ENCODE measurements around the gene FHL3. TPM values are rescaled to one million over a fixed set of nuclear protein-coding genes. Genes with fewer than 3 reads are reported as not detected.

FHL3 gene
- polyA plus RNA-seq, 1 of the 3 experiments (the other 2 are of a cell fraction): 6.8 TPM

DNA sequence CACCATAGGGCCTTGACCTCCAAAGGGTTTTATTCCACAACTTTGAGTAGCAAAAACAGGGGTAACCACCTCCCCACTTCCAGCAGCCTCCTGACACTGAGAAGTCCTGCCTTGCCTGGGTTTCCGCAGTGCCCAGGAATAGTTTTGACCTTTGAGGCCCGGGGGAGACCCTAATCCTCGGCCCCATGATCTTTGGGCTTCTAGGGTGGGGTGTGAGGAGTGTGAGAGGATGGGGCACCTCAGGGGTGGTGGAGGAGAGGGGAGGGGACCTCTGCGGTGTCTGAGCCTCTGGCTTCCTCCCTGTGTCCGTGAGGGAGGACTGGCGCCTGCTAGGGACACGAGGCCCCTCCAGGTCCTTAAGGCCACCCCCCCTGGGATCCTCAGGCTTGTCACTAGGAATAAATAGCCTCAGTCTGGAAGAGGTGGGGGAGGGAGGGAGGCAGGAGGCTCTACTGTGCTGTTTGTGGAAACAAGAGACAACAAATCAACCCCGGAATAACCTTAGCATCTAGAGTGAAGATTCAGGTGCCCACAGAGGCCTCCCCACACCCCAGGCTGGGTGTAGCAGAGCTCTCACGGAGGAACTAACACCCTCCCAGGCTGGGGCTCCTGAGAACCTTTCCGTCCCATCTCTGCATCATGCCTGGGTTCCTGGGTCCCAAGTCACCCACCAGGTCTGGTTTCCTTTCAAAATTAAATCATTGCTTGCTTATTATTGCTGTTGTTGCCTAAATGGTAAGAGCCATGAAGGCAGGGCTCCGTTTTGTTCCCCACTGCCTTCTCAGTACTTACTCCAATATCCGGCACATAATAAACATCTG, 904 bp upstream of the FHL3 start:
- H3K9ac ChIP-seq: no peak overlapping the region
- DNase-seq: no peak
- H3K4me3 ChIP-seq (ENCODE audit: low read depth in 2 of 2, low read length in 1 of 2): peak overlapping the region in 1 of 2 experiments; percentile 29; a peak in 1 of 4 replicates

DNA sequence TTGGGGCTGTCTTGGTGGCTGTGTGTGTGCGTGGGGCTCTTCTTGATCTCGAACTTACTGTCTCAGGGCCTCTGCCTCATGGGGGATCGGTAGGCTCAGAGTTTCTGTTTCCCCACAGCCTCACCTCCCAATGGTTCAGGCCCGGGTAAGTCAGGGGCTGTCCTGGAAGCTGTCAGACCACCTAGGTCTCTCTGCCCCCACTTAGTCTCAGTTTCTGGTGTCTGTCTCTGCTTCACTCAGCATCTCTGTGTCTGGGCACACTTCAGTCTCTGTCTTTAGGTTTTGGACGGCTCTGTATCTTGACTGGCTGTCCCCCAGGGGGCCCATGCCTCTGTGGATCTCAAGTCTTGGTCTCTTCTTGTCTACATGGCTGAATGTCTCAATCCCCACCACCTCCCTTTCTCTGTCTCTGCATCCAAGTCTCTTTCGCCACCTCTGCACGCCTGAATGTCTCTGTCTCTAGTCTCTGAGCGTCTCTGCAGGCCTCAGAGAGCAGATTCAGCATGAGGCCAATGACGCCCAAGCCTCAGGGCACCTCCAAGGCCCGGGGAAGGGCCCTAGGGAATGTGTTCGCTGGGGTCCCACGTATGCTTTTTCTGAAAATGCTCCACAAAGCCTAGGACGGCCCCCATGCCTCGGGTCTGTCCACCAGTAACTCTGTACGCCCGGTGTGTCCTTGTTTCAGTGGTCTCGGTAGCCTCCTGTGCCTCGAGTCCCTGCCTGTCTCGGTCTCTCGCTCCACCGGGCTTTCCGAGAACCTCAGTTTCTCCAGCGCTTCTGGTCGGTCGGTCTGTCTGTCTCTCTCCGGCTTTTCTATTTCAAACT, 818 bp downstream of the FHL3 start:
- Histone ChIP-seq H3K4me3 (ENCODE audit: low read depth in 2 of 2, low read length in 1 of 2) (peak overlapping the region; percentile 66 to 68), H4K20me1 (ENCODE audit: insufficient read depth) (no peaks in the 10 kb centered on the region), H3K27ac (ENCODE audit: low read depth in 2 of 2, low read length in 1 of 2) (peak overlapping the region in 1 of 2 experiments; percentile 48; a peak in 1 of 4 replicates), H3K36me3 (replicated peaks in 1 of 2; ENCODE audit: control insufficient read depth in 1 of 2, insufficient read depth in 2 of 2, low read length in 1 of 2) (no peaks in the 10 kb centered on the region), H3K27me3 (ENCODE audit: insufficient read depth) (no peaks in the 10 kb centered on the region), H3K4me1 (ENCODE audit: control insufficient read depth in 1 of 2, insufficient read depth in 2 of 2, low read depth in 1 of 2, low read length in 1 of 2) (peaks cover 34 to 40% of the 10 kb centered on the region in 2 experiments), H3K4me2 (peak overlapping the region; percentile 98), H3K79me2 (ENCODE audit: insufficient read depth) (peaks cover 40% of the 10 kb centered on the region), H3K9me2 (no peaks in the 10 kb centered on the region), H3F3A (replicated peaks; ENCODE audit: insufficient read depth) (peaks cover 24% of the 10 kb centered on the region), H3K9me3 (no peaks in the 10 kb centered on the region), H2AFZ (ENCODE audit: low read depth) (no peak overlapping the region; the same call in 1 of the 2 replicates), H3K9ac (peak overlapping the region; percentile 75)
- ChIA-PET POLR2A (no interaction called here), CTCF (interaction anchor here (1.4 to 5.2 kb wide), 2 partner anchors 14 to 15 kb away, joined by 4 to 37 read pairs; partner anchors contain the start of gene SF3A3)
- peak; percentile 50 for DNase-seq
- TF ChIP-seq ELF1 (IDR thresholded peaks at IDR 0.05) (no peak), NRF1 (IDR thresholded peaks at IDR 0.05; ENCODE audit: low read depth, low read length) (no peak), RFX5 (IDR thresholded peaks at IDR 0.05; ENCODE audit: low read length) (no peak), MXI1 (IDR thresholded peaks at IDR 0.05; ENCODE audit: low read depth, low read length) (peak; percentile 13; the same call in 1 of the 2 replicates)
- WGBS (ENCODE audit: low lambda C conversion rate): 9% methylated on average over 24 of the region's 26 CpGs

More for the DNA sequence above, 904 bp upstream of the FHL3 start:
- Histone ChIP-seq H3K9me3 (no peaks in the 10 kb centered on the region), H3K79me2 (ENCODE audit: insufficient read depth) (peaks cover 35% of the 10 kb centered on the region), H3K27ac (ENCODE audit: low read depth in 2 of 2, low read length in 1 of 2) (peak overlapping the region in 1 of 2 experiments; percentile 23; a peak in 1 of 4 replicates), H3K36me3 (replicated peaks in 1 of 2; ENCODE audit: control insufficient read depth in 1 of 2, insufficient read depth in 2 of 2, low read length in 1 of 2) (no peaks in the 10 kb centered on the region), H3K4me1 (ENCODE audit: control insufficient read depth in 1 of 2, insufficient read depth in 2 of 2, low read depth in 1 of 2, low read length in 1 of 2) (peaks cover 16 to 22% of the 10 kb centered on the region in 2 experiments; a peak in 3 of 4 replicates), H3K9me2 (no peaks in the 10 kb centered on the region), H3K27me3 (ENCODE audit: insufficient read depth) (no peaks in the 10 kb centered on the region), H3F3A (replicated peaks; ENCODE audit: insufficient read depth) (peaks cover 9% of the 10 kb centered on the region), H3K4me2 (peak overlapping the region; percentile 47; the same call in 1 of the 2 replicates), H2AFZ (ENCODE audit: low read depth) (peak overlapping the region; percentile 46; the same call in 1 of the 2 replicates), H4K20me1 (ENCODE audit: insufficient read depth) (no peaks in the 10 kb centered on the region)
- POLR2A ChIA-PET: no interaction called here
- no peak for TF ChIP-seq SIN3A (IDR thresholded peaks at IDR 0.05; ENCODE audit: borderline replicate concordance, low read depth, low read length)
- TF ChIP-seq NRF1 (IDR thresholded peaks at IDR 0.05; ENCODE audit: low read depth, low read length): no peak
- TF ChIP-seq RFX5 (IDR thresholded peaks at IDR 0.05; ENCODE audit: low read length): no peak
- no peak for TF ChIP-seq GATA2 (CRISPR knock-in tag; IDR thresholded peaks at IDR 0.05)
- no peak for TF ChIP-seq POLR2AphosphoS5 (IDR thresholded peaks at IDR 0.05; ENCODE audit: low read depth, low read length)
- TF ChIP-seq FOXJ3 (CRISPR knock-in tag; IDR thresholded peaks at IDR 0.05): no peak
- TF ChIP-seq, protein P1, sequence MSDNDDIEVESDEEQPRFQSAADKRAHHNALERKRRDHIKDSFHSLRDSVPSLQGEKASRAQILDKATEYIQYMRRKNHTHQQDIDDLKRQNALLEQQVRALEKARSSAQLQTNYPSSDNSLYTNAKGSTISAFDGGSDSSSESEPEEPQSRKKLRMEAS (IDR thresholded peaks at IDR 0.05; ENCODE audit: low read depth): no peak
- TF ChIP-seq MXI1 (IDR thresholded peaks at IDR 0.05; ENCODE audit: low read depth, low read length): no peak
- no peak for TF ChIP-seq MEF2A (IDR thresholded peaks at IDR 0.05; ENCODE audit: borderline replicate concordance, low read depth)
- no peak for TF ChIP-seq JUND (IDR thresholded peaks at IDR 0.05)
- TF ChIP-seq, protein P2, sequence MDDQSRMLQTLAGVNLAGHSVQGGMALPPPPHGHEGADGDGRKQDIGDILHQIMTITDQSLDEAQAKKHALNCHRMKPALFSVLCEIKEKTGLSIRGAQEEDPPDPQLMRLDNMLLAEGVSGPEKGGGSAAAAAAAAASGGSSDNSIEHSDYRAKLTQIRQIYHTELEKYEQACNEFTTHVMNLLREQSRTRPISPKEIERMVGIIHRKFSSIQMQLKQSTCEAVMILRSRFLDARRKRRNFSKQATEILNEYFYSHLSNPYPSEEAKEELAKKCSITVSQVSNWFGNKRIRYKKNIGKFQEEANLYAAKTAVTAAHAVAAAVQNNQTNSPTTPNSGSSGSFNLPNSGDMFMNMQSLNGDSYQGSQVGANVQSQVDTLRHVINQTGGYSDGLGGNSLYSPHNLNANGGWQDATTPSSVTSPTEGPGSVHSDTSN (IDR thresholded peaks at IDR 0.05): no peak
- no peak for TF ChIP-seq NFIC (IDR thresholded peaks at IDR 0.05; ENCODE audit: borderline replicate concordance)
- no peak for TF ChIP-seq ELF1 (IDR thresholded peaks at IDR 0.05)
- TF ChIP-seq CHD2 (IDR thresholded peaks at IDR 0.05; ENCODE audit: low read length, partially characterized antibody): no peak
- TF ChIP-seq GABPA (IDR thresholded peaks at IDR 0.05; ENCODE audit: low read depth): no peak
- no peak for TF ChIP-seq EP300 (IDR thresholded peaks at IDR 0.05; ENCODE audit: borderline replicate concordance in 1 of 2, low read depth in 1 of 2, low read length in 1 of 2)
- 97% methylated on average over 8 of the region's 12 CpGs for WGBS (ENCODE audit: low lambda C conversion rate)
- CTCF ChIA-PET: no interaction called here
